Measurements from ENCODE around the gene BICRA. TPM values are rescaled to one million over a fixed set of nuclear protein-coding genes. Genes with fewer than 3 reads are reported as not detected.

Gene BICRA
- total RNA-seq, 1 donor from 2014 or later: 17.1 TPM

GRCh38 chr19:47643281-47643680 is 34.3 kb downstream of the BICRA start:
- no peak for TF ChIP-seq CTCF (IDR thresholded peaks at IDR 0.05)
- no peak overlapping the region for H3K4me3 Mint-ChIP-seq (ENCODE audit: unreplicated experiment)
- no peaks in the 10 kb centered on the region for H3K27me3 Mint-ChIP-seq (ENCODE audit: unreplicated experiment)
- DNase-seq (ENCODE audit: extremely low spot score, unreplicated experiment): no peak
- H3K27ac Mint-ChIP-seq (ENCODE audit: unreplicated experiment): no peak overlapping the region
- no peaks in the 10 kb centered on the region for H3K9me3 Mint-ChIP-seq (ENCODE audit: unreplicated experiment)
- peaks cover 6% of the 10 kb centered on the region for H3K36me3 Mint-ChIP-seq (ENCODE audit: unreplicated experiment)
- H3K4me1 Mint-ChIP-seq (ENCODE audit: unreplicated experiment): peaks cover 30% of the 10 kb centered on the region

- H3K4me1 Mint-ChIP-seq (ENCODE audit: unreplicated experiment): peaks cover 27% of the 10 kb centered on the region
- no peak overlapping the region for H3K4me3 Mint-ChIP-seq (ENCODE audit: unreplicated experiment)
- no peak overlapping the region for H3K27ac Mint-ChIP-seq (ENCODE audit: unreplicated experiment)
- no peak for TF ChIP-seq CTCF (IDR thresholded peaks at IDR 0.05)
- H3K27me3 Mint-ChIP-seq (ENCODE audit: unreplicated experiment): no peaks in the 10 kb centered on the region
- H3K9me3 Mint-ChIP-seq (ENCODE audit: unreplicated experiment): no peaks in the 10 kb centered on the region
- peaks cover 7% of the 10 kb centered on the region for H3K36me3 Mint-ChIP-seq (ENCODE audit: unreplicated experiment)
- no peak for DNase-seq (ENCODE audit: extremely low spot score, unreplicated experiment)
Measured at GRCh38 chr19:47644199-47644598, 35.3 kb downstream of the BICRA start.

GRCh38 chr19:47644743-47645482 is 36.0 kb downstream of the BICRA start:
- no peaks in the 10 kb centered on the region for H3K27me3 Mint-ChIP-seq (ENCODE audit: unreplicated experiment)
- H3K4me1 Mint-ChIP-seq (ENCODE audit: unreplicated experiment): peaks cover 29% of the 10 kb centered on the region
- TF ChIP-seq CTCF (IDR thresholded peaks at IDR 0.05): no peak
- no peak overlapping the region for H3K4me3 Mint-ChIP-seq (ENCODE audit: unreplicated experiment)
- H3K27ac Mint-ChIP-seq (ENCODE audit: unreplicated experiment): peak overlapping the region; percentile 68
- no peak for DNase-seq (ENCODE audit: extremely low spot score, unreplicated experiment)
- peaks cover 7% of the 10 kb centered on the region for H3K36me3 Mint-ChIP-seq (ENCODE audit: unreplicated experiment)
- no peaks in the 10 kb centered on the region for H3K9me3 Mint-ChIP-seq (ENCODE audit: unreplicated experiment)

GRCh38 chr19:47646924-47647323 is 38.0 kb downstream of the BICRA start:
- DNase-seq (ENCODE audit: extremely low spot score, unreplicated experiment): no peak
- Mint-ChIP-seq H3K27me3 (ENCODE audit: unreplicated experiment) (no peaks in the 10 kb centered on the region), H3K27ac (ENCODE audit: unreplicated experiment) (no peak overlapping the region), H3K36me3 (ENCODE audit: unreplicated experiment) (peaks cover 10% of the 10 kb centered on the region), H3K4me3 (ENCODE audit: unreplicated experiment) (no peak overlapping the region), H3K4me1 (ENCODE audit: unreplicated experiment) (peaks cover 24% of the 10 kb centered on the region), H3K9me3 (ENCODE audit: unreplicated experiment) (no peaks in the 10 kb centered on the region)
- no peak for TF ChIP-seq CTCF (IDR thresholded peaks at IDR 0.05)

GRCh38 chr19:47649588-47649987 is 40.7 kb downstream of the BICRA start:
- no peak overlapping the region for H3K27ac Mint-ChIP-seq (ENCODE audit: unreplicated experiment)
- peaks cover 15% of the 10 kb centered on the region for H3K36me3 Mint-ChIP-seq (ENCODE audit: unreplicated experiment)

More at GRCh38 chr19:47649588-47649987, 40.7 kb downstream of the BICRA start:
- H3K27me3 Mint-ChIP-seq (ENCODE audit: unreplicated experiment): no peaks in the 10 kb centered on the region
- H3K9me3 Mint-ChIP-seq (ENCODE audit: unreplicated experiment): no peaks in the 10 kb centered on the region
- DNase-seq (ENCODE audit: extremely low spot score, unreplicated experiment): no peak
- no peak overlapping the region for H3K4me3 Mint-ChIP-seq (ENCODE audit: unreplicated experiment)
- TF ChIP-seq CTCF (IDR thresholded peaks at IDR 0.05): no peak
- peaks cover 18% of the 10 kb centered on the region for H3K4me1 Mint-ChIP-seq (ENCODE audit: unreplicated experiment)

Data from osteocyte (in vitro differentiated cells).